ENCODE measurements around the gene CUBN.

CUBN gene

DNA sequence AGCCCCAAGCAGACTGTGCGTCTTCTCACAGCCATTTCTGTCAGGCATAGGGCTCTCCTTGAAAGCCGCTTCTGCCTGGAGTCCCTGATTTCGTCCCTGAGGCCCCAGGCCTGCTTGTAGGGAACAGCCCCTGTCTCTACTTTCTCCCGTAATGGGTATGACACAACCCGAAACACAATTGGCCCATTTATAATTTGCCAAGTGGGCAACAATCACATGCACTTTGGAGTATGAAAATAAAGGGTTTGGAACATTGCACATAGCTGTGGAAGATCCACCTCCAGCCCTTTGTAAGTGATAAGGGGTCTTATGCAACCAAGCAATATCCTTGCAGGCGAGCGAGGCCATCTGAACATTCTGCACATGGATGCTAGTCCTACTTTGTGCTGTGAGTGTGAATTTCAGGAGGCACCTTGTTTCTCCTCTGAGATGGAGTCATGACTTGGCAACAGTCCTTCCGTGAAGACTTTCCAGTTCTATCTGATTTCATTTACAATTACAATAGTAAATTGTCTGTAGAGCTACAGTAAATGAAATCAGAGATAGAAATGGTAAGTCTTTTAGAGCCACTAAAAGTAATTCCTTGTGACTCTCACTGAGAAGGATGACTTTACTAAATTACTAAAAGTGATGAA lies 141.5 kb downstream of the CUBN start:
- DNase-seq (ENCODE audit: low read depth in 2 of 2): no peak

DNA sequence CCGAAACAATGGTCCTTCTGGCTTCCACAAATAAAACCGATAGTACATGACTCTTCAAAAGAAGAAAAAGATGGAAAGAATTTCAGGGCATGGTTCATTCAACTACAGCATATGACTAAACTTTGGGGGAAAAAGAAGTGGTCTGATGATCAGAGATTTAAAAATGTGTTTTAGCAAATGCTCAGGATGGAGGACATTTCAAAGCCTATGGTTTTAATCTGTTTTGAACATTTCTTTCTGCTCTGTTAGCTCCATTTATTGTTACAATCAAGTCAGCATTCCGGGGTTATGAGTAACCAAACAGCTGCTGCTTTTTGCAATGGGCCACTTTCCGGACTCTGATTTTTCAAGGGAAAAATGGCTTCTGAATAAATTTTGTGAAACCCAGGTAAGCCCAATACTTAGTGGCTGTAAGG lies 142.4 kb downstream of the CUBN start:
- no peak for DNase-seq (ENCODE audit: low read depth in 2 of 2)

DNA sequence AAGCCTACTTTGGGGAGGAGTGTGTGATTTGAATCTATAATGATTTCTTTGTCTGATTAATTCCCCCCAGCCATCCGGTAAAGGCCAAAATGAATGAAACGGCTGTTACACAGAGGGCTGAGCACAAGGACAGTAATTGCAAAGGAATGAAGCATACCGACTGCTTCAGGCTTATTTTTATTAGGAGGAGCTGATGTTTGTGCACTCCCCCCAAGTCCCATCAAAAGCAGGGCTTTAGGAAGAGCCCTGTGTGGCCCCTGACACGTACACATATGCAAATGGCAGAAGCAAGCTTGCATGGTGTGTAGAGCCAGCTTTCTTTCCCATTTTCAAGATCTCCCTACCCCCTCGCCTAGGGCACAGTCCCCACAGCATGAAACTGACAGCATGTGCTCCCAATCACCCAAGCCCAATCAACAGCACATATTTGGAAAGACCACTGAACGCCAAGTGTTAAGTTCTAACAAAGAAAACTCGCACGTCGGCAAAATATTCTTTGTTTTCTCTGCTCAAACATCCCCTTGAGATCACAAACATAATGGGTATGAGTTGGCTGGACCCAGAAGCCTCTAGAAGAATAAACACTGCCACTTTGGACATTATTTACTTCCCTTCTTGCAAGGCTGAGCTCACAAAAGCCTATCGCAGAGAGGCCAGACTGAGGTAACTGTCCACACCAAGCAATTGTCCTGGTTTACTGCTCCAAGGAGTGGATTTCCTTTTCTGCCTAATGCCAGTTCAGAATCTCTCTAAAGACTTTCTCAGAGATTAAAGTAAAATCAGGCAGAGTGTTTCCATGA lies 143.0 kb downstream of the CUBN start:
- DNase-seq (ENCODE audit: low read depth in 2 of 2): no peak

DNA sequence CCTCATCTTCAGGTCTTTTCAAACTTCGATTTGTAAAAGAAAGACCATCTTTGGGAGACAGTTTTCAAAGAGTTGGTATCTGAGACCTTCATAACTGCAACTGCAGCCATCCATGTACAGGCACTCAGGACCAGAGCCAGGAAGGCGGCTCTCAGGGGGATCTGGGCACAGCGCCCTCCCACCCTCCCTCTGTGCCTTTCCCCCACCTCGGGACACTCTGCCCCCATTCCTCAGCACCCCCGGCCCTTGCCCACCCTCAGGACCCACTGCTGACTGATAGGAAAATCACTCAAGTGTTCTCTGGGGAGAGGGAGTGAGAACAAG lies 143.6 kb downstream of the CUBN start:
- no peak for DNase-seq (ENCODE audit: low read depth in 2 of 2)

DNA sequence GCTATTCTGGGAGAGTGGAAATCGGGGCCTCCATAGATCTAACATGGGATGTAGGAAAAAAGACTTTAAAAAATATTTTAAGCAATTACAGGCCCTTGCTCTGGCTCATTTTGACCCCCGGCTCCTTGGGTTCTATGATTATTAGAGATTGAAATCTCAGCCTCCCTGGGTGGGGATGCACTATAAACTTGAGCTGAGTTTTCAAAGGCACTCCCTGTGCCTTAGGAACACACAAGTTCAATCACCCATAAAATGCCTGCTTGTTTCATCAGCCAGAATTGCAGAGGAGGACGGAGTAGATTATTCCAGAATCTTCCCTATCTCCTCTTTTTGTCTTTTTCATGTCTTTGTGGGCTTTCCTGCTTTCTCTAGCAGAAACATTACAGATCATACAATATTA lies 145.4 kb downstream of the CUBN start:
- no peak for DNase-seq (ENCODE audit: low read depth in 2 of 2)

DNA sequence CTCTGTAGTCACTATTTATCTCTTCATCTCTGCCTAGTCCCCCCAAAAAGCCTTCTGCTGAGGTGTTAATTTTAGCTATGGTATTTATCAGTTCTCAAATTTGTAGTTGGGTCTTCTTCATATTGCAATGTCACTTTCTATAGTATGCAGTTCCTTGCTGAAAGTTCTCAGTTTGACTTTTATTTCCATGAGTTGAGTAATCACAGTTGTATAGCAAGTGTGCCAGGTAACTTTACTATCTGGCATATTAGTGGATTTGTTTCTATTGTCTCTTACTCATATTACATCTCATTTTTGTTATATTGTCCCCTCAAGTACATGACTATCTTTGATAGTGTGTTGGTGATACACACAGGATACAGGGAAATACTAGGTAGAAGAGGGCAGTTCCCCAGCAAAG lies 152.8 kb downstream of the CUBN start:
- no peak for DNase-seq (ENCODE audit: low read depth in 2 of 2)

DNA sequence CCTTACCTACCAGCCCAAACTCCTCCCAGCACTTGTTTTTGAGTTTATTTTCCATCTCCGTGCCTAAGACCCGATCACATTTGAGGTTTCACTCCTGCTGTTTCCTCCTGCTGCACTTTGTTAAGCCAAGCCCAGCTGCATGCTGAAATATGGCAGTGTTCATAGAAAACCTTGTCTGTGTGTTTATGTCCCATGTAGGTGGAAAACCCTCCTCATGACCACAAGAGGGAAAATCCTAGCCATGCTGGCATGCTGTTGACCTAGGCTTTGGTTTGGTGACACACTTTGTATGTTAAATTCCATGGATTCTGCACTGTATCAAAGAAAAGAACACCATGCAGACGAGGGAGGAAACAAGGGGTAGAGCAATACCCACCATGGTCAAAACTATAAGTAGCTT lies 154.4 kb downstream of the CUBN start:
- no peak for DNase-seq (ENCODE audit: low read depth in 2 of 2)

DNA sequence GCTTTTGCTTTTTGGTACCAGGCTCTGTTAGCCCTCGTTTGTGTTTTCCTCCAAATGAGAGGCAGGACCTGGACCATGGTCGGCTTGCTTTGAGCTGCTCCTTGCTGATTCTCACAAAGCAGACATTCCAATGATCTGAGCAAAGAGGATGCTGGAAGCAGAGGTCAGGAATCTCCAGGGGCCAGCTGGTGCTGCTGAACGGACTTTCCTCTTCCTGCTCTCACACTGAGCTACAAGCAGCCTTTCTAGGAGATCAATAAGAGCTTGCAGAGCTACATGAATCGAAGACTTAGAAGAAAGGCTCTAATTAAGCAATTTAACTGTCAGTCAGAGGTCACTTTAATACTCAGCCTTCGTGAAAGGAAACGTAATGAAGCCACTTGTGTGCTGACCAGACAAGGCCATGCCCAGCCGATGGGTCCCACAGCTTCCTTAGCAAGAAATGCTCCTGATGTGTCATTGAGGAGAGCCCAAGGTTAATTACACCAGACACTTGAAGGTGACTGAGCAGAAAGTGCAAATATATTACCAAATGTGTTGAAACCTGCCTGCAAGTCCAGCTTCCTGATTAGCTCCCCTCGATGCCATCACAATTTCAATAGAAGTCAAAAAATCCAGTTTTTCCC lies 161.1 kb downstream of the CUBN start:
- no peak for DNase-seq (ENCODE audit: low read depth in 2 of 2)

DNA sequence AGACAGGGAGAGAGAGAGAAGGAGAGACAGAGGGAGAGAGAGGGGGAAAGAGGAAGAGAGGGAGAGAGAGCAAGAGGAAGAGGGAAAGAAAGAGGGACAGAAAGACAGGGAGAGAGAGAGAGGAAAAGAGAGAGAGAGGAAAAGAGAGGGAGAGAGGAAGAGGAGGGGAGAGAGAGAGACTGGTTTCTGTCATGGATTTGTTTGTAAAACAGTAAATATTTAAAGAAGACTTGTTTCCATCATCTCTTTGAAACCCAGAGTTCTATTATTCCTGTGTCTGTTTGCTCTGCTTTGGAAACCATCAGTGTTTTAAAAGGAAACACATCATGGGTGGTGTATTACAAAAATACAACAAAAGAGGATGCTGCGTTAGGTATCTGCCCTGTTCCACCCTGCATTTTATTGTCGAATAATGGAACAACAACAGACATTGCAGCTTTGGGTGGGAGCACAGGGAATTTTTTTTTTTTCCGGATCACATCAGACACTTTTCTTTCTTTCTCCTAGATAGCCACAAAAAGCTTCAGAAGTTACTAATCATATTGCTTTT lies 161.7 kb downstream of the CUBN start:
- DNase-seq (ENCODE audit: low read depth in 2 of 2): no peak

DNA sequence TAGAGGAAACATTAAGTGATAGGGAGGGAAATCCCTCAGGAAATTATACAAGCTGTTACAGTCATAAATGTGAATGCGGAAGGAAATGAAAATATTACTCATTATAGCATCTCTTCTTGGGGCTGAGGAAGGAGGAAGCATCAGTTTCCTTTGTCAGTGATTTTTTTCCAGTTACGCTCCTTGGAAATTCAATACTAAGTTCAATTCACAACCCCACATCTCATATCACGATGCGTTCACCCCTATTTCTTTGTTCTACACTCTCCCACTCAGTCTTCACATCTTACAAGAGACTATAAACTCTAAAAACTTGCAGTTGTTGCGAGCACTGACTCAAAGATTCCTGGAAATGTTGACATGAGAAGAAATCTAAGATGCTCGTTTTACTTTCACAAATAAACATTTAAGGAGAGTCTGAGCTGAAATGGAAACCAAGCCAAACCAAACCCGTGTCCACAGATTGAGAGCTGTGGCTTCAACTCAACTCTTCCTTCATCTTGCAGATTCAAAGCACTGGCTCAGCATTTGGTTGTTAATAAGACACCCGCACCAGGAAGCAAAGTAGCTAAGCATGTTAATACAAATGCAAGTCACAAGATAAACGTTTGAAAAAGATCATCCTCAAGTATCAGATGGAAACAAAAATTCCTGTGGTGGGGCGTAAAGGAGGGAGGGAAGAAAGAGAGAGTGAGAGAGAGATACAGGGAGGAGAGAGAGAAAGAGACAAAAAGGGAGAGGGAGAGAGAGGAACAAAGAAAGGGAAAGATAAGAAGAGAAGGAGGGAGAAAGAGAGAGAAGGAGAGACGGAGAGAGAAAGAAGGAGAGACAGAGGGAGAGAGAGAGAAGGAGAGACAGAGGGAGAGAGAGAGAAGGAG lies 162.4 kb downstream of the CUBN start:
- DNase-seq (ENCODE audit: low read depth in 2 of 2): no peak

DNA sequence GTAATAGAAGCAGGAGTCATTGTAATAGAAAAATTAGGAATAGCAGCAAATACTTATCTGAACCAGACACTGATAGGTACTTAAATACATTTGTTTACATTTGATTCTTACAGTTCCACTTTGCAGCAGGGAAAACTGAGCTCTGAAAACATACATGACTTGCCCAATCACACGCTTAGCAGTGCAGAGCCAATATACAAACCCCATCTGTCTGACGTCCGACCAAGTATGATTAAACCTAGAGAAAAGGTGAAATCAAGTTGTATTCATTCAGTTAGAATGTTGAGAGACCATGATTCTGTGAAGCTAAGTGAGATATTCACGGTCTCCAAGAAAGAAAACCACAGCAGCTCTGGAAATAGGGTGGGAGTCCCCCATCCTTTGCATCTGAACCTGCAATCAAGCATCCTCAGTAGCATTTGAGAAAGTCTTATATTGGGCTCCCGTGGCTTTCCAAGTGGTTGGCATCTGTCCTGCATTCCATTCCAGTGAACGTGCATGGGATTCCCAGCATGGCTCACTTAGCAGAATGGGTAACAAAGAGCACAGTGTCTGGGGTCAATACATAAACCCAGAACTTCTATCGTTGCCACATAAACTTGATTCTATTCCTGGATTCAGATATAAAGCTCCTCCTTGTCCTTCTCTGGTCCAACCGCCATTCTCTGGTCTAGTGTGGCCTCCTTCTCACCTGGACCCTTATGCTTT lies 163.7 kb downstream of the CUBN start:
- no peak for DNase-seq (ENCODE audit: low read depth in 2 of 2)

DNA sequence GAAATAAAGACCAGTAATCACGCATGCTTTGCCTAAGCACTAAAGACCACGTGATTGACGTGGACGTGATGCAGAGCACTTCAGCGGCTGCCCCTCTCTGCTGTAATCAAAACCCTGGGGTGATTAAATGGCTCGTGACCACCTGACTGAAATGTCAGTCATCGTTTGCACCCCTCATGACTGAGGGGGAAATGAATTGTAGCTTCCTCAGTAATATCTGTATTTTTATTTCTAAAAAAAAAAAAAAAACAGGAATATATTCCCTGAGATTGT lies 164.3 kb downstream of the CUBN start:
- no peak for DNase-seq (ENCODE audit: low read depth in 2 of 2)

DNA sequence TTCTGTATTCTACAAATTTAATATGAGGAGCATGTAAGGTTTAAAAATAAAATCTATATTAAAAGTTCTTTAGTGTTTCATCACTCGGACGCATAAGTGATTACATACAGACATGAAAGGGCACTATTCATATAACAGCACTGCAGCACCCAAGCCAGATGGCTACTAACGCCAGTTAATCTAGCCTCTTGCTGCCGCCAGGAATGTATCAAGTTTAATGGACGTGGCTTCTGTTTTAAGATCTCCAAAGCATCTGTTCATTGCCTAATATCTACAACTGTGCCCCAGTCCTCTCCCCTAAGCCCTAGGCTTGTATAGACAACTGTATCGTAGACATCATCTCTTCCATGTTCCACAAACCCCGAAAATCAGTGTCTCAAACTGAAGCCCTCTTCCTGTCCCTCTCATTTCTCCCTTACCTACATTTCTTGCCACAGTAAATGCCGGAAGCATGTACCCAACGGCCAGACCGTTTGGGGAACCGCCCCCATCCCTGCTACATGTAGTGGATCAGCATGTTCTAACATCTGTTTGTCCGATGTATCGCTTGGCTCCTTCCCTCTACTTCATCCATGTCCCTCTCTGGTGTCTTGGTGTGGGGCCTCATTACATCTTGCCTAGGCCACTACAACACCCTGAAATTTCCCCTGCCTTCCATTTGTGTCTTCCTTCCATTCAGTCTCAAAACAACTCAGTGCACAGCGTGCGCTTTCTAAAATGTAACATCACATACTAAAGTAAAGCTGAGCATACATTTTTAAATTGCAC lies 164.9 kb downstream of the CUBN start:
- no peak for DNase-seq (ENCODE audit: low read depth in 2 of 2)

DNA sequence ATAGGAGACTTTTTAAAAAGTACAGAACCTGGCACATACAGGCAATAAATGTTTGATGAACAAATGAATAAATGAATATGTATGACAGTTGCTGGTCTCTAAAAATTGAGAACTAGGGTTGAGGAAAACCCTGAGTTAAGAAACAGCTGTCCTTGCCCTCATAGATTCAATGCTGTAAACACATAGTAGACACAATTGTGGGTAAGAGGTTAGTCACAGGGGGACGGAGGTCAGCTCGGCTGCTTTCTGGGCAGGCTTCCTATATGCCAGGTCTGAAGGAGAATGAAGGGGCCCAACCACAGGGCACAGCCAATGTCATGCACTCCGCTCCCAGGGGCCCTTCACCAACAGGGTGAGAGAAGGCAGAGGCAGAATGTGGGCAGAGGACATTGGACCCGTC lies 169.1 kb downstream of the CUBN start:
- DNase-seq (ENCODE audit: low read depth in 2 of 2): no peak

DNA sequence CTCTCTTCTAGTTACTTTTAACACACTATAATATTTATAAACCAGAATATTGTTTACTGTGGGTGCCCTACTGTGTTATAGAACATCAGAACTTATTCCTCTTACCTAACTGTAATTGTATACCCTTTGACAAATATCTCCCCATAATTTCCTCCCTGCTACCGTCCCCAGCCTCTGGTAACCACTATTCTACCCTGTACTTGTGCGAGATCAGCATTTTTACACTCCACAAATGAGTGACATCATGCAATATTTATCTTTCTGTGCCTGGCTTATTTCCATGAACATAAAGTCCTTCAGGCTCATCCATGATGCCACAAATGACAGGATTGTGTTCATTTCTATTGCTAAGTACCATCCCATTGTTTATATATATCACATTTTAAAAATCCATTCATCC lies 172.6 kb downstream of the CUBN start:
- no peak for DNase-seq (ENCODE audit: low read depth in 2 of 2)

DNA sequence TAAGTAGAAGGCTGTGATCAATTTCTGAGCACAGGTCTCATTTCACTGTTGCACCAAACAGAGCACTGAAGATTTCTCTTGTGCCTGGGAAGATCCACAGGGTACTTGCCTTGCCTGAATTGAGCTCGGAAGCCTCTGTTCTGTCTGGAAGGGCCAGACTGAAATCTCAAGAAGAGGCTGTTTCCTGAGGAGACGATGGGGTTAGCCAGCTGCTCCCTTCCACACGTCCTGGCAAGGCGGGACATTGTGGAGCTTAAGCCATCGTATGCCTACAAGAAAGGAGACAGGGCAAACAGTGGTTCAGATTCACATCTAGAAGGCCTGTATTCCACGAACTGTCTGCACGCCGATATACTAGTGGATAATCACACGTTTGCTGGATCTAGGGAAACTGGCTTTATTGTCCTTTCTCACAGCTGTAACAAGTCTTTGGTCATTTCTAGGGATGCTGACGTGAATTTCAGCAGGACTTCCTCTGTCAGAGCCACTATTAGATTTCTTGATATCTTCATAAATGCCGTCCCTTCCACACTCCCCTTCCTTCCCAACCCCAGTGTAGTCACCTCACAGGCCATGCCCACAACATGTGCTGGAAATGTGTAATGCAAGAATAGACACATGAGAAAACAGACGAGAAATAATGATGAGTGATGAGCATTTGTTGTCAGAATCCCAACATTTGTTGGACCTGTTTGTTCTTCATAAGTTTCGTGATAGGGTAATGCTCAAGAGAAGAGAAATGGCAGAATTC lies 175.2 kb downstream of the CUBN start:
- DNase-seq (ENCODE audit: low read depth in 2 of 2): no peak

DNA sequence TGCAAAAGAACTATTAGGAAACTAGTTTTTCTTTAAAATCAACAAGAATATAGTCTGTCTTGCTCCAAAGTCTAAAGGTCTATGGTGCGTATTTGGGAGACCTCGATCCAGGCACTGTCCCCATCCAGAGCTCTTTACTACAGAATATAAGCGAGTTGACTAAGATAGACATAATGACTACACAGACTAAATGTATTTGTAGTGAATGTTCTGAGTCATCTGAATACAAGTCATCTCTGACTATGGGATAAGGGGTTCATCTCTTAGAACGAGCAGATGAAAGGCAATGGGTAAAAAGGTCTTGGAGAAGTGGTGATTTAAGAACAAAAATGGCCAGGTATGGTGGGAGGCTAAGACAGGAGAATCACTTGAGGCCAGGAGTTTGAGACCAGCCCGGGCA lies 176.3 kb downstream of the CUBN start:
- no peak for DNase-seq (ENCODE audit: low read depth in 2 of 2)

DNA sequence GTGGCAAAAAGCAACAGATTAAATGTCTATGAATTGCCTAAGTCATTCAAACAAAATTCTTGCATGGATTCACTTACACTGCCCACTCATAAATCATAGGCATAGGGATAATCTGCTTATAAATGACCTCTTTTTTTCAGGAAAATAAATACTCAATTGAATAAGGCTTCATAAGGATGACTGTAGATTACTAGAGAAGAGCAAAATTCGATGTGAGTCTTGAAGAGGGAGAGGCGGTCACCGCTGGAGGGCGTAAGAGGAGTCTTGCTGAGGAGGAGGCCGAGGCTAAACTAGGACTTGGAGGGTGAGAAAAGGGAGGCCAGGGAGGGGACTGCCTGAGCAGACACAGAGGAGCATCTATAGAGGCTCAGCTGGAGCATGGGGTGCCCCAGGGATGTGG lies 177.0 kb downstream of the CUBN start:
- no peak for DNase-seq (ENCODE audit: low read depth in 2 of 2)

DNA sequence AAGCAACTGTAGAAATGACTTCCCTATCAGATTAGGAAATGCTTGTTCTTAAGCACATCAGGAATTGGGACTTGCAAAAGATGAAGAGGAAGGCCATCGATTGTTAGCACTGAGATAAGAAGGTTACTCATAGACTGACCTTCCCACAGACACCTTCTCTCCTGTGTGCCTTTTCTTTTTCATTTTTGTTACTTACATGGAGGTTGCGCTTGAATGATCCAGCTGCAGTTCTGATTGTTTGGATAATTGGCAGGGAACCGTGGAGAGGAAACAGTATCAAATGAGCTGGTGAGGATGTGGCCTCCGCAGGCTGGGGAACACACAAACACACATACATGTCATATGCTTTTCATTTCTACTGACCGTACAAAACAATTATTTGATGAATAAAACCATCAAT lies 177.5 kb downstream of the CUBN start:
- no peak for DNase-seq (ENCODE audit: low read depth in 2 of 2)

All from stimulated activated CD4-positive, alpha-beta T cell treated with anti-CD3 and anti-CD28 coated beads, Interleukin-12 subunit alpha, Interleukin-12 subunit beta, amount 100 ng/mL, for 24 hours (primary cell).